Measurements from ENCODE around the gene CNTN4. TPM values are rescaled to one million over a fixed set of nuclear protein-coding genes. Genes with fewer than 3 reads are reported as not detected.

Gene CNTN4
- total RNA-seq, 4 donors from 2014 or later: 33.6 to 112 (median 53.1) TPM

GRCh38 chr3:2441558-2441957 lies 342.9 kb downstream of the CNTN4 start:
- TF ChIP-seq, protein P1, sequence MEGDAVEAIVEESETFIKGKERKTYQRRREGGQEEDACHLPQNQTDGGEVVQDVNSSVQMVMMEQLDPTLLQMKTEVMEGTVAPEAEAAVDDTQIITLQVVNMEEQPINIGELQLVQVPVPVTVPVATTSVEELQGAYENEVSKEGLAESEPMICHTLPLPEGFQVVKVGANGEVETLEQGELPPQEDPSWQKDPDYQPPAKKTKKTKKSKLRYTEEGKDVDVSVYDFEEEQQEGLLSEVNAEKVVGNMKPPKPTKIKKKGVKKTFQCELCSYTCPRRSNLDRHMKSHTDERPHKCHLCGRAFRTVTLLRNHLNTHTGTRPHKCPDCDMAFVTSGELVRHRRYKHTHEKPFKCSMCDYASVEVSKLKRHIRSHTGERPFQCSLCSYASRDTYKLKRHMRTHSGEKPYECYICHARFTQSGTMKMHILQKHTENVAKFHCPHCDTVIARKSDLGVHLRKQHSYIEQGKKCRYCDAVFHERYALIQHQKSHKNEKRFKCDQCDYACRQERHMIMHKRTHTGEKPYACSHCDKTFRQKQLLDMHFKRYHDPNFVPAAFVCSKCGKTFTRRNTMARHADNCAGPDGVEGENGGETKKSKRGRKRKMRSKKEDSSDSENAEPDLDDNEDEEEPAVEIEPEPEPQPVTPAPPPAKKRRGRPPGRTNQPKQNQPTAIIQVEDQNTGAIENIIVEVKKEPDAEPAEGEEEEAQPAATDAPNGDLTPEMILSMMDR (IDR thresholded peaks at IDR 0.05): no peak
- TF ChIP-seq POLR2A (IDR thresholded peaks at IDR 0.05): no peak
- 70 to 78% methylated on average over 3 of the region's 3 CpGs for WGBS, 2 donors
- no peak for DNase-seq
- H3K27me3 ChIP-seq: no peaks in the 10 kb centered on the region
- H3K4me3 ChIP-seq (replicated peaks in 1 of 3): no peak overlapping the region
- no peak overlapping the region for H3K27ac ChIP-seq
- no peaks in the 10 kb centered on the region for H3K9me3 ChIP-seq
- intact Hi-C loops (cut with DNase I): no loop called here
- no peaks in the 10 kb centered on the region for H3K4me1 ChIP-seq
- no peaks in the 10 kb centered on the region for H3K36me3 ChIP-seq

GRCh38 chr3:2446146-2446545 lies 347.5 kb downstream of the CNTN4 start:
- 69 to 74% methylated on average over 3 of the region's 3 CpGs for WGBS, 2 donors
- no peak overlapping the region for H3K27ac ChIP-seq
- no peaks in the 10 kb centered on the region for H3K27me3 ChIP-seq
- H3K4me1 ChIP-seq: no peaks in the 10 kb centered on the region
- H3K36me3 ChIP-seq: no peaks in the 10 kb centered on the region
- no peaks in the 10 kb centered on the region for H3K9me3 ChIP-seq
- DNase-seq: no peak
- no peak overlapping the region for H3K4me3 ChIP-seq (replicated peaks in 1 of 3)
- intact Hi-C loops (cut with DNase I): no loop called here
- TF ChIP-seq, protein P1 (IDR thresholded peaks at IDR 0.05): no peak
- no peak for TF ChIP-seq POLR2A (IDR thresholded peaks at IDR 0.05)

GRCh38 chr3:2452249-2452648 lies 353.6 kb downstream of the CNTN4 start:
- no peak for DNase-seq
- Histone ChIP-seq H3K27ac (no peak overlapping the region), H3K4me1 (no peaks in the 10 kb centered on the region), H3K27me3 (no peaks in the 10 kb centered on the region), H3K36me3 (no peaks in the 10 kb centered on the region), H3K9me3 (no peaks in the 10 kb centered on the region), H3K4me3 (replicated peaks in 1 of 3) (no peak overlapping the region)
- WGBS, 2 donors: 74 to 83% methylated on average over 6 of the region's 6 CpGs
- intact Hi-C loops (cut with DNase I): no loop called here
- TF ChIP-seq, protein P1 (IDR thresholded peaks at IDR 0.05): no peak
- TF ChIP-seq POLR2A (IDR thresholded peaks at IDR 0.05): no peak

DNA sequence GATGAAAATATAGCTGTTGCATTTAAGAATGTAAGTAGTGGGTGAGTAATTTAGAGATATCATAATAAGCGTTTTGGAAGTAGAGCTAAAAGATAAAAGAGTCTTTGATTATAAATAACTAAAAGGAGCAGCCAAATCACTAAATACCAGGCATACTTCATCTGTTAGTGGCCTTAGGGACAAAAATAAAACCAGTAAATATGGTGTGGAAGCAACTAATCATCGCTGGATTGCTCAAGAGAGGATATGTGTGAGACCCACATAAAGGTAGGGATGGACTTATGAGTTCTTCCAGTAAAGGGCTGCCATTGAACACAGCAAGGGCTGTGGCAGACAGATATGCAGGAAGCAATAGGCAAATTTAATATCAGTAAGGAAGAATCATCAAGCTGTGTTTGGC lies 356.2 kb downstream of the CNTN4 start:
- WGBS, 2 donors: 80 to 85% methylated on average over 2 of the region's 2 CpGs
- Histone ChIP-seq H3K4me3 (replicated peaks in 1 of 3) (no peak overlapping the region), H3K27ac (no peak overlapping the region), H3K4me1 (no peaks in the 10 kb centered on the region), H3K9me3 (no peaks in the 10 kb centered on the region), H3K27me3 (no peaks in the 10 kb centered on the region), H3K36me3 (no peaks in the 10 kb centered on the region)
- TF ChIP-seq POLR2A (IDR thresholded peaks at IDR 0.05): no peak
- TF ChIP-seq, protein P1 (IDR thresholded peaks at IDR 0.05): no peak
- intact Hi-C loops (cut with DNase I): no loop called here
- DNase-seq: no peak

GRCh38 chr3:2456788-2457187 lies 358.1 kb downstream of the CNTN4 start:
- no peaks in the 10 kb centered on the region for H3K27me3 ChIP-seq
- no peak for TF ChIP-seq POLR2A (IDR thresholded peaks at IDR 0.05)
- TF ChIP-seq, protein P1 (IDR thresholded peaks at IDR 0.05): no peak
- H3K36me3 ChIP-seq: no peaks in the 10 kb centered on the region
- WGBS, 2 donors: 97% methylated on average over 4 of the region's 4 CpGs
- H3K27ac ChIP-seq: no peak overlapping the region
- no peak for DNase-seq
- H3K9me3 ChIP-seq: no peaks in the 10 kb centered on the region
- no peaks in the 10 kb centered on the region for H3K4me1 ChIP-seq
- intact Hi-C loops (cut with DNase I): no loop called here
- no peak overlapping the region for H3K4me3 ChIP-seq (replicated peaks in 1 of 3)
